GM12878 (cell line): ENCODE measurements around the gene ADGRF1. TPM values are rescaled to one million over a fixed set of nuclear protein-coding genes. Genes with fewer than 3 reads are reported as not detected.

Experiments
- ATAC-seq: fragments of 200-7000 bp; cut with Tn5 transposase; 3 replicates; pipeline ENCODE4 v1.9.1; 2020; ENCODE audit warnings: mild to moderate bottlenecking, moderate library complexity
- BruUV-seq: library from RNA; stranded (reverse); fragments of 400-500 nt; replicated peaks from 2 replicates; lab custom pipeline; 2021; lab: Mats Ljungman, UMichigan
- CTCF ChIA-PET: fragments of 300-600 bp; sonication (Branson Sonifier 250); formaldehyde crosslinking; extraction: SDS; loops from one replicate; lab custom pipeline; 2021; ENCODE audit warnings: inconsistent platforms; lab: Yijun Ruan, JAX
- POLR2A ChIA-PET: fragments of 350-600 bp; formaldehyde crosslinking; extraction: SDS; loops from one replicate; lab custom pipeline; 2021; ENCODE audit warnings: inconsistent platforms; lab: Charles Lee
- RAD21 ChIA-PET: fragments of 300-600 bp; sonication (Branson Sonifier 250); formaldehyde crosslinking; loops from one replicate; lab custom pipeline; 2023; ENCODE audit warnings: antibody characterized with exemption; ENCODE audit not compliant: unreplicated experiment; lab: Charles Lee
- SMC1A ChIA-PET: fragments of 300-600 bp; sonication (Branson Sonifier 250); formaldehyde crosslinking; loops from one replicate; lab custom pipeline; 2023; ENCODE audit not compliant: unreplicated experiment, uncharacterized antibody; lab: Charles Lee
- DNase-seq: peaks from one replicate; pipeline ENCODE4 v3.0.0-alpha.2; 2011; ENCODE audit warnings: low read depth, low spot score
- FAIRE-seq: peaks from 3 replicates; lab custom pipeline; 2011; peaks lifted over from hg19 to GRCh38; lab: Jason Lieb, UNC
- H2AFZ ChIP-seq: 2 replicates; pipeline ENCODE4 v1.6.0; 2011; ENCODE audit warnings: low read depth, low read length, control low read depth; ENCODE audit not compliant: control insufficient read depth
- H3K27ac ChIP-seq: 2 replicates; pipeline ENCODE4 v1.5.1; 2011; ENCODE audit warnings: control low read depth; ENCODE audit not compliant: control insufficient read depth, insufficient read depth
- H3K27me3 ChIP-seq, 2 experiments: replicated peaks in 1 of 2; 2 replicates each; pipeline versions ENCODE4 v1.6.0 to v1.6.1; 2011; ENCODE audit warnings: low read length in 1 of 2; ENCODE audit not compliant: control insufficient read depth in 2 of 2, insufficient read depth in 2 of 2
- H3K36me3 ChIP-seq, 2 experiments: 2 replicates each; pipeline ENCODE4 v1.5.1; 2011; ENCODE audit warnings: low read length in 1 of 2; ENCODE audit not compliant: control insufficient read depth in 2 of 2, insufficient read depth in 2 of 2
- H3K4me1 ChIP-seq: 2 replicates; pipeline ENCODE4 v1.6.1; 2011; ENCODE audit warnings: mild to moderate bottlenecking, low read length, moderate library complexity, mixed read lengths; ENCODE audit not compliant: control insufficient read depth, insufficient read depth
- H3K4me2 ChIP-seq: 2 replicates; pipeline ENCODE4 v1.6.0; 2011; ENCODE audit warnings: control low read depth; ENCODE audit not compliant: control insufficient read depth, insufficient read depth
- H3K4me3 ChIP-seq: fragments of 200-600 bp; sonication (generic); 2 replicates; pipeline ENCODE4 v1.5.1; 2016
- H3K79me2 ChIP-seq: 2 replicates; pipeline ENCODE4 v1.6.0; 2011; ENCODE audit warnings: low read length; ENCODE audit not compliant: control insufficient read depth, insufficient read depth
- H3K9ac ChIP-seq: 2 replicates; pipeline ENCODE4 v1.8.0; 2011; ENCODE audit warnings: low read length, control low read depth, mixed read lengths; ENCODE audit not compliant: control insufficient read depth, insufficient read depth
- H3K9me3 ChIP-seq: replicated peaks from 3 replicates; pipeline ENCODE4 v1.5.1; 2011; ENCODE audit warnings: mild to moderate bottlenecking, low read length; ENCODE audit not compliant: control insufficient read depth, insufficient read depth
- H4K20me1 ChIP-seq: 2 replicates; pipeline ENCODE4 v1.6.0; 2011; ENCODE audit not compliant: control insufficient read depth, insufficient read depth
- ASH2L ChIP-seq: fragments of 300-600, 200-600 bp; sonication (generic); IDR thresholded peaks from 2 replicates; pipeline ENCODE4 v1.6.1; 2017; ENCODE audit warnings: low read depth, mild to moderate bottlenecking, borderline replicate concordance
- ATF2 ChIP-seq: IDR thresholded peaks from 2 replicates; pipeline ENCODE4 v1.6.1; 2012; ENCODE audit warnings: low read length, inconsistent platforms
- BHLHE40 ChIP-seq, 2 experiments: fragments of 450-650 bp in 1 of 2; IDR thresholded peaks; 2 replicates each; pipeline ENCODE4 v1.6.1; 2011 to 2017; ENCODE audit warnings: low read depth in 2 of 2, borderline replicate concordance in 1 of 2, improper control_type of control experiment in 1 of 2, low read length in 1 of 2, mild to moderate bottlenecking in 1 of 2
- CEBPB ChIP-seq, 2 experiments: fragments of 150-350 bp in 1 of 2; IDR thresholded peaks; 2 replicates each; pipeline ENCODE4 v1.6.1; 2012 to 2014; ENCODE audit warnings: low read depth in 2 of 2, low read length in 2 of 2, borderline replicate concordance in 1 of 2, inconsistent platforms in 1 of 2
- EED ChIP-seq: sonication (generic); IDR thresholded peaks from 2 replicates; pipeline ENCODE4 v1.6.1; 2016; ENCODE audit warnings: antibody characterized with exemption, low read depth
- EGR1 ChIP-seq, 2 experiments: IDR thresholded peaks; 1 replicate in 1 of 2; 2 replicates in 1 of 2; pipeline ENCODE4 v1.6.1; 2011 to 2012; ENCODE audit warnings: low read depth in 2 of 2, low read length in 2 of 2, borderline replicate concordance in 1 of 2, mild to moderate bottlenecking in 1 of 2, moderate library complexity in 1 of 2
- NFYA ChIP-seq: IDR thresholded peaks from 2 replicates; pipeline ENCODE4 v1.6.1; 2011; ENCODE audit warnings: low read depth, mild to moderate bottlenecking, low read length, improper control_type of control experiment, borderline replicate concordance
- RELA ChIP-seq: fragments of 450-650 bp; IDR thresholded peaks from 2 replicates; pipeline ENCODE4 v1.8.0; 2014; ENCODE audit warnings: borderline replicate concordance; ENCODE audit not compliant: partially characterized antibody
- SMARCA5 ChIP-seq: fragments of 450-650 bp; IDR thresholded peaks from 2 replicates; pipeline ENCODE4 v1.6.1; 2017; ENCODE audit warnings: mild to moderate bottlenecking
- SREBF1 ChIP-seq: IDR thresholded peaks from 2 replicates; pipeline ENCODE4 v1.6.1; 2012; ENCODE audit warnings: mild to moderate bottlenecking, low read length
- TCF7 ChIP-seq: IDR thresholded peaks from 2 replicates; pipeline ENCODE4 v1.6.1; 2014; ENCODE audit warnings: antibody characterized with exemption, borderline replicate concordance
- YY1 ChIP-seq: IDR thresholded peaks from 2 replicates; pipeline ENCODE4 v1.6.1; 2011; ENCODE audit warnings: low read depth, mild to moderate bottlenecking, low read length
- WGBS: methylation state at CpG from one replicate; pipeline ENCODE4 v1.1.6; 2016; ENCODE audit warnings: low lambda C conversion rate; ENCODE audit not compliant: insufficient replicate concordance, insufficient coverage; ENCODE audit errors: missing lambda C conversion rate; 5-methylcytosine and 5-hydroxymethylcytosine counted together
- in situ Hi-C: fragments of 300-500 bp; cut with MboI; formaldehyde crosslinking; loops from 9 replicates; pipeline ENCODE4 v1.14.3; 2018; ENCODE audit warnings: mixed read lengths
- intact Hi-C: fragments of 100-400 bp; cut with micrococcal nuclease; formaldehyde crosslinking; loops from one replicate; pipeline ENCODE4 v1.14.2; 2022; ENCODE audit not compliant: unreplicated experiment
- polyA plus RNA-seq, 11 experiments: library from polyadenylated mRNA; depleted of rRNA in 4 of 11; unstranded in 6 of 11; stranded (reverse) in 5 of 11; fragments of >200 nt; fragmentation: Nextera tagmentation in 4 of 11; fragmentation: Illumina TruSeq in 1 of 11; extraction: Ambion mirVana in 4 of 11; extraction: Trizol in 1 of 11; gene quantifications; 1 replicate in 1 of 11; 2 replicates in 10 of 11; pipeline versions ENCODE4 v1.2.1 to v1.2.3, GENCODE V29; 2011 to 2016; ENCODE audit warnings: inconsistent platforms in 2 of 11, missing spikeins in 2 of 11, low read depth in 1 of 11
- total RNA-seq, 4 experiments: library from RNA; depleted of rRNA in 3 of 4; stranded (reverse); fragments of >200 nt in 3 of 4; fragmentation: Illumina TruSeq in 1 of 4; extraction: Trizol in 1 of 4; gene quantifications; 2 replicates each; pipeline versions ENCODE4 v1.2.1 to v1.2.3, GENCODE V29; 2013 to 2021
- TF ChIP-seq, protein P1 (sequence below): IDR thresholded peaks from 2 replicates; pipeline ENCODE4 v1.6.1; 2012; ENCODE audit warnings: low read depth, low read length, improper control_type of control experiment

The ADGRF1 gene
- total and polyA plus RNA-seq, 10 of the 15 experiments (the other 5 are each of a cell fraction or from before 2014, with no cell fraction given) = 0.05 TPM; not detected in 9

GRCh38 chr6:46973029-46973428 is 69.1 kb downstream of the ADGRF1 start:
- H2AFZ ChIP-seq = no peak overlapping the region
- no TSS peak for BruUV-seq
- intact Hi-C loops (no loop called here), in situ Hi-C loops (no loop called here)
- 0% methylated on average over 2 of the region's 2 CpGs for WGBS
- CTCF ChIA-PET = no interaction called here
- H3K4me3 ChIP-seq = no peak overlapping the region
- TF ChIP-seq EGR1 (IDR thresholded peaks at IDR 0.05; ENCODE audit: borderline replicate concordance in 1 of 2, low read depth in 2 of 2, low read length in 2 of 2) = no peak
- TF ChIP-seq BHLHE40 (IDR thresholded peaks at IDR 0.05; ENCODE audit: borderline replicate concordance in 1 of 2, low read depth in 2 of 2, low read length in 1 of 2) = no peak
- no peak for TF ChIP-seq YY1
- no peak for TF ChIP-seq EED
- TF ChIP-seq NFYA = no peak
- TF ChIP-seq CEBPB (IDR thresholded peaks at IDR 0.05; ENCODE audit: borderline replicate concordance in 1 of 2, low read depth in 2 of 2, low read length in 2 of 2) = no peak
- no peak for TF ChIP-seq SMARCA5
- no peak for TF ChIP-seq SREBF1
- TF ChIP-seq TCF7 = no peak
- TF ChIP-seq RELA = no peak
- no peak for TF ChIP-seq ASH2L
- TF ChIP-seq ATF2 = no peak
- TF ChIP-seq, protein P1, sequence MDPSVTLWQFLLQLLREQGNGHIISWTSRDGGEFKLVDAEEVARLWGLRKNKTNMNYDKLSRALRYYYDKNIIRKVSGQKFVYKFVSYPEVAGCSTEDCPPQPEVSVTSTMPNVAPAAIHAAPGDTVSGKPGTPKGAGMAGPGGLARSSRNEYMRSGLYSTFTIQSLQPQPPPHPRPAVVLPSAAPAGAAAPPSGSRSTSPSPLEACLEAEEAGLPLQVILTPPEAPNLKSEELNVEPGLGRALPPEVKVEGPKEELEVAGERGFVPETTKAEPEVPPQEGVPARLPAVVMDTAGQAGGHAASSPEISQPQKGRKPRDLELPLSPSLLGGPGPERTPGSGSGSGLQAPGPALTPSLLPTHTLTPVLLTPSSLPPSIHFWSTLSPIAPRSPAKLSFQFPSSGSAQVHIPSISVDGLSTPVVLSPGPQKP = no peak
- no peaks in the 10 kb centered on the region for H3K79me2 ChIP-seq
- H3K27ac ChIP-seq = no peak overlapping the region
- H3K27me3 ChIP-seq = no peaks in the 10 kb centered on the region
- no peak for DNase-seq
- POLR2A ChIA-PET = no interaction called here
- SMC1A ChIA-PET = no interaction called here
- no peak overlapping the region for H3K4me2 ChIP-seq
- H3K9me3 ChIP-seq = no peaks in the 10 kb centered on the region
- RAD21 ChIA-PET = no interaction called here
- no peaks in the 10 kb centered on the region for H3K36me3 ChIP-seq
- no peaks in the 10 kb centered on the region for H4K20me1 ChIP-seq
- no peak for ATAC-seq
- no peaks in the 10 kb centered on the region for H3K4me1 ChIP-seq
- FAIRE-seq = no peak
- no peak overlapping the region for H3K9ac ChIP-seq
